Urinary bladder (tissue), 4 donors: ENCODE measurements around the gene EPHB4. TPM values are rescaled to one million over a fixed set of nuclear protein-coding genes. Genes with fewer than 3 reads are reported as not detected.
"Not testable (repeated sequence)": the region's sequence is repeated elsewhere in the genome, so short reads cannot be mapped to it uniquely, and the experiment has no call there.

Source experiments
- DNase-seq: peaks from one replicate; pipeline ENCODE4 v3.0.0-alpha.2; 2015; ENCODE audit errors: extremely low spot score
- H3K27ac ChIP-seq: one replicate; pipeline ENCODE4 v1.5.1; 2013; ENCODE audit warnings: low read depth, mild to moderate bottlenecking, moderate library complexity
- H3K36me3 ChIP-seq: one replicate; pipeline ENCODE4 v1.6.1; 2013; ENCODE audit warnings: mild to moderate bottlenecking, moderate library complexity; ENCODE audit not compliant: insufficient read depth
- H3K4me1 ChIP-seq: one replicate; pipeline ENCODE4 v1.6.1; 2013; ENCODE audit warnings: mild to moderate bottlenecking, moderate library complexity; ENCODE audit not compliant: insufficient read depth
- H3K4me3 ChIP-seq: one replicate; pipeline ENCODE4 v1.5.1; 2013; ENCODE audit warnings: low read depth, low read length
- WGBS: extraction: QIAGEN DNeasy Blood & Tissue Kit; methylation state at CpG from one replicate; pipeline ENCODE4 v1.1.7; 2013; 5-methylcytosine and 5-hydroxymethylcytosine counted together
- polyA plus RNA-seq: library from polyadenylated mRNA; stranded (reverse); fragments of 200-250 nt; gene quantifications from one replicate; pipeline ENCODE4 v1.2.3, GENCODE V29; 2013
- total RNA-seq: library from RNA; depleted of rRNA; stranded (reverse); fragments of >200 nt; gene quantifications from one replicate; pipeline ENCODE4 v1.2.3, GENCODE V29; 2014
- donor health status: healthy with polysubstance abuse.
- donor health status: healthy.

Gene EPHB4
- total and polyA plus RNA-seq, 2 donors: 53.1 to 70.6 TPM

DNA sequence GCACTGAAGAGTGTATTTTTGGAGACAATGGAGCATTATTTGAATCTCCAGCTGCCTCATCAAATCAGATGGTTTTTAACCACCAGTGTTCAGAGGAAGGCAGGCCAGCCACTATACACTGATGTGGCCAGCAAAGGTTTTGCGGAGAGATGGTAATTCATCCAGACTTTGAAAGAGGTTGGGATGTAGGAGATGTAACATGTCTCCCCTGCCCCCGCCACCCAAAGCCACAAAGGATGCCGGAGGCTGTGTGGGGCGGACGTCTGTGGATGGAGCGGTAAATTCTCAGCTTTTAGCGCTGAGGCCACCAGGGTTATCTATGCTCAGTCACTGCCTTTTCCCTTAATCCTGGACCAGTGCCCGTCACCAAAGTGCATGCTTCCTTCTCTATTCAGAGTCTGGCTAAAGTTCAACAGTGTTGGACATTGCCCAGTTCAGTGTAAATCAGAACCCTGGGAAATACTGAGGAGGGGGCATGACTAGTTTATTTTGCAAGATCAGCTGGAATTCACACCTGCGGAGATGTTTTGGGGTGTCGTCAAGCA is 36.2 kb upstream of the EPHB4 start:
- Histone ChIP-seq H3K4me1 (no peaks in the 10 kb centered on the region), H3K36me3 (peaks cover 2% of the 10 kb centered on the region), H3K4me3 (no peak overlapping the region), H3K27ac (no peak overlapping the region)
- DNase-seq: no peak
- WGBS: 63% methylated on average over 10 of the region's 10 CpGs

DNA sequence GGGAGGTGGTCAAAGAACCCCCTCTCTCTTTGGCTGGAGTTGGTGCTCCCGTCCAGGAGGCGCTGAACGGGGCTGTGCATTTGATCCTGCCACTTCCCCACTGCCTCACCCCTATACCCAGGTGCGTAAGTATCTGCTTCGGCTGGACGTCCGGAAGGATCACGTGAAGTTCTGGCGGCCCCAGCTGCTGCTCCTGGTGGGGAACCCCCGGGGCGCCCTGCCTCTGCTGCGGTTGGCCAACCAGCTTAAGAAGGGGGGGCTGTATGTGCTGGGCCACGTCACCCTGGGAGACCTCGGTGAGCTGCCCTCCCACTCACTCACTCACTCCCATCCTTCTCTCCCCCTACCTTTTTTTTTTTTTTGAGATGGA is 34.3 kb upstream of the EPHB4 start:
- no peak overlapping the region for H3K27ac ChIP-seq
- 92% methylated on average over 14 of the region's 14 CpGs for WGBS
- no peaks in the 10 kb centered on the region for H3K4me1 ChIP-seq
- H3K36me3 ChIP-seq: peaks cover 2% of the 10 kb centered on the region
- no peak overlapping the region for H3K4me3 ChIP-seq
- DNase-seq: no peak

DNA sequence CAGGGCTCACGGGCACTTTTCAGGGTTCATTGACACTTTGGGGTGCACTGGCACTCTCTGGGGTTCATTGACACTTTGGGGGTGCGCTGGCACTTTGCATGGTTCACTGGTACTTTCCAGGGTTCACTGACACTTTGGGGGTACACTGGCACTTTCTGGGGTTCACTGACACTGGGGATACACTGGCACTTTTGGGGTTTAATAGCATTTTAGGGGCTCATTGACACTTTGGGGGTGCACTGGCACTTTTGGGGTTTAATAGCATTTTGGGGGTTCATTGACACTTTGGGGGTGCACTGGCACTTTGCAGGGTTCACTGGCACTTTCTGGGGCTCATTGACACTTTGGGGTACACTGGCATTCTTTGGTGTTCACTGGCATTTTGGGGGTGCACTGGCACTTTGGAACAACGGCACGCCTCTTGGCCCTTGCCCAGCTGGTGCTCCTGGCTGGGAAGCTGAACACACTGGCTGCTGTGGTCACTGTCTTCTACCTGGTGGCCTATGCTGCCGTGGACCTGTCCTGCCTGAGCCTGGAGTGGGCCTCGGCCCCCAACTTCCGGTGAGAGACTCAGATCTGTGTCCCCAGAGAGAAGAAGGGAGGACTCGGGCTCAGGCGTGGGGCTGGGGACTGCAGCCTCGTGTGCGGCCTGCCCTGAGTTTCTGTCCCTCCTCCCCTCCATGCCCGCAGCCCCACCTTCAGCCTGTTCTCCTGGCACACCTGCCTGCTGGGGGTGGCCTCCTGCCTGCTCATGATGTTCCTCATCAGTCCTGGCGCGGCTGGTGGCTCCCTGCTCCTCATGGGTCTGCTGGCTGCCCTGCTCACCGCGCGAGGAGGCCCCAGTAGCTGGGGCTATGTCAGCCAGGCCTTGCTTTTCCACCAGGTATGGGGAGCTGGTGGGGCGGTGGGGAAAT is 33.6 kb upstream of the EPHB4 start:
- peaks cover 2% of the 10 kb centered on the region for H3K36me3 ChIP-seq

DNA sequence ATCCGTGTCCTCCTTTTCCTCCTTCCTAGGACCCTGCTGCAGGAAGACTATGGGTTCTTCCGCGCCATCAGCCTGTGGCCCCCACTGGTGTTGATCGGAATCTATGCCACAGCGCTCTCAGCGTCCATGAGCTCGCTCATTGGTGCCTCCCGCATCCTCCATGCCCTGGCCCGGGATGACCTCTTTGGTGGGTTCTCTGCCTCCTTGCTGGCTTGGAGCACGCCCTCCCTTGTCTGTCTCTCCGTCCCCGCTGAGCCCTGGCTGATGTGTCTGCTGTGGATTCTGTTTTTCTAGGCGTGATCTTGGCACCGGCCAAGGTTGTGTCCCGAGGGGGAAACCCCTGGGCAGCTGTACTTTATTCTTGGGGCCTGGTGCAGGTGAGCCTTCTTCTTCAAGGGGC is 32.5 kb upstream of the EPHB4 start:
- no peak overlapping the region for H3K27ac ChIP-seq
- no peak for DNase-seq
- no peak overlapping the region for H3K4me3 ChIP-seq
- H3K36me3 ChIP-seq: peaks cover 2% of the 10 kb centered on the region
- H3K4me1 ChIP-seq: no peaks in the 10 kb centered on the region
- WGBS: 88% methylated on average over 15 of the region's 15 CpGs

More for the DNA sequence above, 33.6 kb upstream of the EPHB4 start:
- 91% methylated on average over 18 of the region's 18 CpGs for WGBS
- no peak for DNase-seq
- no peak overlapping the region for H3K4me3 ChIP-seq
- no peaks in the 10 kb centered on the region for H3K4me1 ChIP-seq
- no peak overlapping the region for H3K27ac ChIP-seq

DNA sequence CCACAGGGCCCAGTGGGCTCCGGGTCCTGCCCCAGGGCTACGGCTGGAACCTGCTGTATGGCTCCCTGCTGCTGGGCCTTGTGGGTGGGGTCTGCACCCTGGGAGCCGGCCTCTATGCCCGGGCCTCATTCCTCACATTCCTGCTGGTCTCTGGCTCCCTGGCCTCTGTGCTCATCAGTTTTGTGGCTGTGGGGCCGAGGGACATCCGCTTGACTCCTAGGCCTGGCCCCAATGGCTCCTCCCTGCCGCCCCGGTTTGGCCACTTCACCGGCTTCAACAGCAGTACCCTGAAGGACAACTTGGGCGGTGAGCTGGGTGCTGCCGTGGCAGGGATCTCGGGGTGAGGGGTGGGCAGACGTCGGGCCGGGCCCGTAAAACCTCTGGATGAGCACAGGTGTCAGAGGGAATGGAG is 29.6 kb upstream of the EPHB4 start:
- no peaks in the 10 kb centered on the region for H3K4me1 ChIP-seq
- 83% methylated on average over 16 of the region's 16 CpGs for WGBS
- H3K36me3 ChIP-seq: peaks cover 2% of the 10 kb centered on the region
- H3K4me3 ChIP-seq: no peak overlapping the region
- no peak for DNase-seq
- no peak overlapping the region for H3K27ac ChIP-seq

DNA sequence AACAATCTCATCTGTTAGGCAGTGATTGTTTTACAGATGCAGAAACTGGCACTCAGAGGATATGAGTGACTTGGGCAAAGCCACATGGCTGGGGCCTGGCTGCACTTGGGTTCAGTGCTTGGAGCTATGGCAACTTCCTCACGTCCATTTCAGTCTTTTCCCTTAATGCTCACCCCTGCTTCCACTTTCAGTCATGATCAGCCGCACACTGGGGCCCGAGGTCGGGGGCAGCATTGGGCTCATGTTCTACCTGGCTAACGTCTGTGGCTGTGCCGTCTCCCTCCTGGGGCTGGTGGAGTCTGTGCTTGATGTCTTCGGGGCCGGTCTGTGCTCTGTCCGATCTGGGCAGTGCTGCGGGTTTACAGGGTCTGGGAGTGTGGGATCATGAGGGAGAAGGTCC is 28.2 kb upstream of the EPHB4 start:
- DNase-seq: no peak
- Histone ChIP-seq H3K4me1 (no peaks in the 10 kb centered on the region), H3K36me3 (no peaks in the 10 kb centered on the region), H3K4me3 (no peak overlapping the region), H3K27ac (no peak overlapping the region)
- 89% methylated on average over 10 of the region's 10 CpGs for WGBS

DNA sequence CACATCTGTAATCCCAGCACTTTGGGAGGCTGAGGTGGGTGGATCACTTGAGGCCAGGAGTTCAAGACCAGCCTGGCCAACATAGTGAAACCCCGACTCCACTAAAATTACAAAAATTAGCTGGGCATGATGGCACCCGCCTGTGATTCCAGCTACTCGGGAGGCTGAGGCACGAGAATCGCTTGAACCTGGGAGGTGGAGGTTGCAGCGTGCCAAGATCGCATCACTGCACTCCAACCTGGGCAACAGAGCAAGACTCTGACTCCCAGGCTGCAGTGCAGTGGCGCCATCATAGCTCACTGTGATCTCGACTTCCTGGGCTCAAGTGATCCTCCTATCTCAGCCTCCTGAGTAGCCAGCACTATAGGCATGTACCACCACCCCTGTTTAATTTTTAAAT is 27.6 kb upstream of the EPHB4 start:
- 96% methylated on average over 9 of the region's 9 CpGs for whole genome bisulfite sequencing
- H3K27ac ChIP-seq, H3K4me3 ChIP-seq, DNase-seq, H3K4me1 ChIP-seq, H3K36me3 ChIP-seq: not testable (repeated sequence)

DNA sequence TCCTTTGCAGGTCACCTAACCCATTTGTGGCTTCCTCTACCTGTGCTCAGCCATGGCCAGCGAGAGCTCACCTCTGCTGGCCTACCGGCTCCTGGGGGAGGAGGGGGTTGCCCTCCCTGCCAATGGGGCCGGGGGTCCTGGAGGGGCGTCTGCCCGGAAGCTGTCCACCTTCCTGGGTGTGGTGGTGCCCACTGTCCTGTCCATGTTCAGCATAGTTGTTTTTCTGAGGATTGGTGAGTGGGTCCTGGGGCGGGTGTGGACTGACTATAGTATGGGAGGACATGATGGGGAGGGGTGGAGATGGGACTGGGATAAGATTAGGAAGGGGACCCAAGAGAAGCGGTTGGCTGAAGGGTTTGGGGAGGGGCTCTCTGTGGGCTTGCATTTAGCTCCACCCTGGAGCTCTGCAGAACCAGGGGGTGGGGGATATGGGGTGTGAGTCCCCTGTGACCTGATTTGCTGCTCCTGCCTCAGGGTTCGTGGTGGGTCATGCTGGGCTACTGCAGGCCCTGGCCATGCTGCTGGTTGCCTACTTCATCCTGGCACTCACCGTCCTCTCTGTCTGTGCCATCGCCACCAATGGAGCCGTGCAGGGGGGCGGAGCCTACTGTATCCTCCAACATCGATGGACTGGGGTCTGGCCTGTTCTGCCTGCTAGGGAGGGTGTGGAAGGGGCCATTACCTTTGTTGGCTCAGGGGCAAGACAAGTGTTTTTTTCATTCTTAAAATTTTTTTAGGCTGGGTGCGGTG is 27.0 kb upstream of the EPHB4 start:
- DNase-seq: no peak
- no peaks in the 10 kb centered on the region for H3K4me1 ChIP-seq
- no peaks in the 10 kb centered on the region for H3K36me3 ChIP-seq
- WGBS: 90% methylated on average over 14 of the region's 14 CpGs
- no peak overlapping the region for H3K4me3 ChIP-seq
- no peak overlapping the region for H3K27ac ChIP-seq

DNA sequence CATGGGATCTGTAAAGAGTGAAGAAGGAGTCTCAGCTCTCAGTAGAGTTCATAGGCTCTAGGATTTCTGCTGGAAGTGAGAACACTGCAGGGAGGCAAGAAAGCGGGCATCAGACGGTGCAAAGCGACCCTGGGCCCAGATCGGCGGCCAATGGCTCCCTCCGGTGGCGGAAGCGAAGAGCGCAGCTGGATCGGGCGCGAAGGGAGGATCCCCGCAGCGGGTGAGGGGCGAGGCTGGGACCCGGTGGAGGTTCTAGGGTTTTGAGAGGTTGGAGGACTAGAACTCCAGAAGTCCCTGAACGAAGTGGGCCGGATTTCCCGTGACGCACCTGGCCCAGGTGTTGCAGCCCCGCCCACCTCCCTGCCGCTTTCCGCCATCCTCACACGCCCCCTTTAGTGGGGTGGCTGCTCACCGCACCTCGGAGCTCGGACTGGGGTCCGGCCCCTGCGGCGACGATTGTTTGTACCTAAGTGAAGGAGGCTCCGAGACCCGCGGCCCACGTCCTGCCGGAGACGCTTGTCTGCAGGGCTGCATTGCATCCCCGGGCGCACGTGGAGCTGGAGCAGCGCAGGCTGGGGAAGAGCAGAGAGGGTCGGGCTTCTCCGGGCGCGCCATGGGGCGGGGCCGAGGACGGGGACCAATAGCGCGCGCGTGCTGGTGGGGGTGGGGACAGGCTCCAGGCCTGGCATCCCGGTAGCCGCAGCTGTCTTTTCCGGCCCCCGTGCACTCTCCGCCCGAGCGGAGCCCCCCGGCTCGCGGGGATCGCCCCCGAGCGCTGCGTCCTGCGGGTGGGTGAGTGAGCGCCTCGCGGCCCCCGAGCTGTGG is 24.9 kb upstream of the EPHB4 start, which contains the start of gene SLC12A9:
TSS of gene SLC12A9 (plus strand) at position 666 of the 825 bp plus-strand sequence. CDS start 1,485 bp downstream, outside the sequence.
- Histone ChIP-seq H3K4me3 (peak within 1 kb of the TSS; percentile 70), H3K36me3 (no peaks in the 10 kb centered on the region), H3K27ac (peak within 1 kb of the TSS; percentile 62), H3K4me1 (no peaks in the 10 kb centered on the region)
- DNase-seq: no peak
- WGBS: under 1% methylated on average over 71 of the region's 71 CpGs

DNA sequence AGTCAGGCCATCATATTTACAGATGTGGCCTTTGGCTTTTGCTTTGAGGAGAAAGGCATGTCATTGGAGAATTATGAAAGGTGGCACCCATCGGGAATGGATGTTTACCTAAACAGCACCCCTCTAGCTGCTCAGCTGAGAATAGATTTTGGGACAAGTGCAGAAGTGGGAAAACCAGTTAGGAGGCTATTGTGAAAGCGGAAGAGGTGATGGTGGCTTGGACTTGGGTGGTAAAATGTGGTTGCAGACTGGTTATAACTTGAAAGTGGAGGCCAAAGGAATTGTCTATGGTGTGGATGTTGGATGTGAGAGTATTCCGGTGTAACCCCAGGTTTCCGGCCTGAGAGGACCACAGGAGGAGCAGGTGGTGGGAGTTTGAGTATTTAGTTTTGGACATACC is 20.0 kb upstream of the EPHB4 start:
- DNase-seq: no peak
- Histone ChIP-seq H3K27ac (no peak overlapping the region), H3K4me3 (no peak overlapping the region), H3K36me3 (no peaks in the 10 kb centered on the region), H3K4me1 (no peaks in the 10 kb centered on the region)
- 95% methylated on average over 4 of the region's 4 CpGs for WGBS

DNA sequence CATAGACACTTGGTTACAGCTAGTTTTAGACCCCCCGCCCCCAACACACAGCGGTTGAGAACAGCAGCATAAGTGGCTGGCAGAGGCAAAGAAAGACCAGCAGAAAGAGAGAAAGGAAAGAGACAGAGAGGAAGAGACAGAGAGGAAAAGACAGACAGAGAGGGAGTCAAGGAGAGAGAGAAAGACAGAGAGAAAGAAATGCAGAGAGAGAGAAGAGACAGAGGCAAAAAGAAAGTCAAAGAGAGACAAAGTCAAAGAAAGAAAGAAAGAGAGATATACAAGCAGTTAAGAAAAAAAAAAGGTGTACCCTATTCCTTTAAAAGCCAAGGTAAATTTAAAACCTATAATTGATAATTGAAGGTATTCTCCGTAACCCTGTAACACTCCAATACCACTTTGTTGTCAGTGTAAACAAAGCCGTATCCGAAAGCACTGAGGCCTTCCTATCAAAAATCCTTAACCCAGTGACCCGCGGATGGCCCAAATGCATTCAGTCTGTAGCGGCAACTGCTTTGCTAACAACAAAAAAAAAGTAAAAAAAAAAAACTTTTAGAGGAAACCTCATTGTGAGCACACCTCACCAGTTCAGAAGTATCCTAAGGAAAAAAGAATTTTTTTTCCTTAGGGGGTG is 13.3 kb upstream of the EPHB4 start:
- Histone ChIP-seq H3K4me3 (no peak overlapping the region), H3K4me1 (no peaks in the 10 kb centered on the region)
- WGBS: 63% methylated on average over 8 of the region's 8 CpGs

DNA sequence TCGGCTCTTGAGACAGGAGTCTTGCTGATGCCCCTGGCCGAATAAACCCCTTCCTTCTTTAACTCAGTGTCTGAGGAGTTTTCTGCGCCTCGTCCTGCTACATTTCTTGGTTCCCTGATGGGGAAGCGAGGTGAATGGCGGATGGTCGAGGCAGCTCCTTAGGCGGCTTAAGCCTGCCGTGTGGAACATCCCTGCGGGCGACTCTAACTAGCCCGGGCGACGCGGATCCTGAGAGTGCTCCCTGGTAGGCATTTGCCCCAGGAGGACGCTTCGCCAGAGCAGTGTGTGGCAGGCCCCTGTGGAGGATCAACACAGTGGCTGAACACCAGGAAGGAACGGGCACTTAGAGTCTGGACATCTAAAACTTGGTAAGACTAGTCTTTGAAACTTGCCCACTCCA is 12.0 kb upstream of the EPHB4 start:
- DNase-seq: no peak
- H3K36me3 ChIP-seq: no peaks in the 10 kb centered on the region
- no peaks in the 10 kb centered on the region for H3K4me1 ChIP-seq
- H3K27ac ChIP-seq: no peak overlapping the region
- 95% methylated on average over 18 of the region's 18 CpGs for WGBS
- no peak overlapping the region for H3K4me3 ChIP-seq

More for the DNA sequence above, 13.3 kb upstream of the EPHB4 start:
- no peaks in the 10 kb centered on the region for H3K36me3 ChIP-seq
- H3K27ac ChIP-seq: no peak overlapping the region
- DNase-seq: no peak
